DOHH2 (cell line): ENCODE results near the gene PPFIA2.

ENCODE experiments used
- H3F3A ChIP-seq: fragments of 200-600 bp; sonication (generic), shearing (Covaris generic); 2 replicates; pipeline ENCODE4 v1.6.0; 2016; ENCODE audit warnings: antibody characterized with exemption, mild to moderate bottlenecking; ENCODE audit not compliant: control insufficient read depth, insufficient read depth
- H3K27ac ChIP-seq: fragments of 200-600 bp; sonication (generic); 2 replicates; pipeline ENCODE4 v1.5.1; 2014; ENCODE audit warnings: low read depth, mild to moderate bottlenecking, low read length, moderate library complexity
- H3K27me3 ChIP-seq: fragments of 200-600 bp; sonication (generic); 2 replicates; pipeline ENCODE4 v1.6.1; 2014; ENCODE audit warnings: mild to moderate bottlenecking, low read length, mixed read lengths; ENCODE audit not compliant: control insufficient read depth
- H3K36me3 ChIP-seq: fragments of 200-600 bp; sonication (generic); 2 replicates; pipeline ENCODE4 v1.6.1; 2014; ENCODE audit warnings: mild to moderate bottlenecking, low read length, moderate library complexity, mixed read lengths; ENCODE audit not compliant: control insufficient read depth
- H3K4me1 ChIP-seq: fragments of 200-600 bp; sonication (generic); 2 replicates; pipeline ENCODE4 v1.6.1; 2014; ENCODE audit warnings: mild to moderate bottlenecking, low read length, mixed read lengths; ENCODE audit not compliant: control insufficient read depth
- H3K4me2 ChIP-seq: fragments of 200-600 bp; sonication (generic); 2 replicates; pipeline ENCODE4 v1.6.0; 2014; ENCODE audit warnings: mild to moderate bottlenecking, low read length, moderate library complexity
- H3K4me3 ChIP-seq: fragments of 200-600 bp; sonication (generic); 2 replicates; pipeline ENCODE4 v1.5.1; 2014; ENCODE audit warnings: mild to moderate bottlenecking, low read length, mixed read lengths
- H3K79me2 ChIP-seq: fragments of 200-600 bp; sonication (generic); 2 replicates; pipeline ENCODE4 v1.6.1; 2014; ENCODE audit warnings: mild to moderate bottlenecking, low read length, mixed read lengths; ENCODE audit not compliant: control insufficient read depth
- H3K9me2 ChIP-seq: fragments of 200-600 bp; sonication (generic); replicated peaks from 2 replicates; pipeline ENCODE4 v1.6.1; 2014; ENCODE audit warnings: mild to moderate bottlenecking, low read length, mixed read lengths; ENCODE audit not compliant: control insufficient read depth
- H3K9me3 ChIP-seq: fragments of 200-600 bp; sonication (generic); 2 replicates; pipeline ENCODE4 v1.6.1; 2014; ENCODE audit warnings: antibody characterized with exemption, low read length, mixed read lengths; ENCODE audit not compliant: control insufficient read depth, insufficient read depth
- H4K20me1 ChIP-seq: fragments of 200-600 bp; sonication (generic); 2 replicates; pipeline ENCODE4 v1.6.0; 2014; ENCODE audit warnings: low read depth, mild to moderate bottlenecking, antibody characterized with exemption, low read length, moderate library complexity; ENCODE audit not compliant: control insufficient read depth, insufficient read depth
- CTCF ChIP-seq: fragments of 200-600 bp; sonication (generic); IDR thresholded peaks from one replicate; pipeline ENCODE4 v1.5.1; 2014; ENCODE audit warnings: antibody characterized with exemption, mild to moderate bottlenecking, low read depth, low read length; ENCODE audit not compliant: poor library complexity, severe bottlenecking
- EZH2phosphoT487 ChIP-seq: fragments of 200-600 bp; sonication (generic); IDR thresholded peaks from 2 replicates; pipeline ENCODE4 v1.6.1; 2017; ENCODE audit warnings: borderline replicate concordance, mild to moderate bottlenecking, antibody characterized with exemption, low read length, moderate library complexity, mixed read lengths

The PPFIA2 gene

GRCh38 chr12:81255947-81256346 is 503.2 kb downstream of the PPFIA2 start:
- Histone ChIP-seq H3F3A (no peaks in the 10 kb centered on the region), H3K36me3 (no peaks in the 10 kb centered on the region), H3K4me3 (no peak overlapping the region), H3K9me2 (no peaks in the 10 kb centered on the region), H3K27ac (no peak overlapping the region), H3K4me2 (no peak overlapping the region), H3K4me1 (no peaks in the 10 kb centered on the region), H4K20me1 (no peaks in the 10 kb centered on the region), H3K27me3 (no peaks in the 10 kb centered on the region), H3K9me3 (no peaks in the 10 kb centered on the region), H3K79me2 (no peaks in the 10 kb centered on the region)
- TF ChIP-seq CTCF, result no peak
- no peak for TF ChIP-seq EZH2phosphoT487

- Histone ChIP-seq H4K20me1 (no peaks in the 10 kb centered on the region), H3K4me3 (no peak overlapping the region), H3K9me2 (no peaks in the 10 kb centered on the region), H3F3A (no peaks in the 10 kb centered on the region), H3K4me2 (no peak overlapping the region), H3K4me1 (no peaks in the 10 kb centered on the region), H3K36me3 (no peaks in the 10 kb centered on the region), H3K27me3 (no peaks in the 10 kb centered on the region), H3K79me2 (no peaks in the 10 kb centered on the region), H3K27ac (no peak overlapping the region), H3K9me3 (no peaks in the 10 kb centered on the region)
- TF ChIP-seq EZH2phosphoT487, result no peak
- TF ChIP-seq CTCF, result no peak
Observed at GRCh38 chr12:81255456-81255855, 503.7 kb downstream of the PPFIA2 start.

- Histone ChIP-seq H3K27ac (no peak overlapping the region), H3K36me3 (no peaks in the 10 kb centered on the region), H3K4me3 (no peak overlapping the region), H3K79me2 (no peaks in the 10 kb centered on the region), H3K4me2 (no peak overlapping the region), H3K9me2 (no peaks in the 10 kb centered on the region), H3K9me3 (no peaks in the 10 kb centered on the region), H4K20me1 (no peaks in the 10 kb centered on the region), H3F3A (no peaks in the 10 kb centered on the region), H3K4me1 (no peaks in the 10 kb centered on the region), H3K27me3 (no peaks in the 10 kb centered on the region)
- no peak for TF ChIP-seq CTCF
Observed at GRCh38 chr12:81253360-81253759, 505.8 kb downstream of the PPFIA2 start.

- Histone ChIP-seq H3K36me3 (no peaks in the 10 kb centered on the region), H3K4me2 (no peak overlapping the region), H3K4me3 (no peak overlapping the region), H4K20me1 (no peaks in the 10 kb centered on the region), H3K79me2 (no peaks in the 10 kb centered on the region), H3K27ac (no peak overlapping the region), H3K9me2 (no peaks in the 10 kb centered on the region), H3K27me3 (no peaks in the 10 kb centered on the region), H3K9me3 (no peaks in the 10 kb centered on the region), H3K4me1 (no peaks in the 10 kb centered on the region), H3F3A (no peaks in the 10 kb centered on the region)
- TF ChIP-seq CTCF, result no peak
- TF ChIP-seq EZH2phosphoT487, result no peak
Observed at GRCh38 chr12:81252228-81252627, 506.9 kb downstream of the PPFIA2 start.
